Mucosa of descending colon (tissue), 3 donors: Measurements from ENCODE around the gene EFCAB6. TPM values are rescaled to one million over a fixed set of nuclear protein-coding genes. Genes with fewer than 3 reads are reported as not detected.

Source experiments
- ATAC-seq: fragments of 200-7000 bp; cut with Tn5 transposase; one replicate; pipeline ENCODE4 v1.9.1; 2020; ENCODE audit warnings: mild to moderate bottlenecking, moderate library complexity
- DNase-seq, 3 donors: peaks; one replicate each; pipeline ENCODE4 v3.0.0-alpha.2; 2020
- H3K36me3 ChIP-seq: fragments of 200-600 bp; one replicate; pipeline ENCODE4 v1.8.0; 2021; ENCODE audit warnings: low read depth, mild to moderate bottlenecking
- H3K4me1 ChIP-seq: fragments of 200-600 bp; one replicate; pipeline ENCODE4 v1.8.0; 2021; ENCODE audit warnings: low read depth, mild to moderate bottlenecking
- H3K4me3 ChIP-seq: fragments of 200-600 bp; one replicate; pipeline ENCODE4 v1.8.0; 2021; ENCODE audit warnings: mild to moderate bottlenecking
- H3K9me3 ChIP-seq: fragments of 200-600 bp; one replicate; pipeline ENCODE4 v1.8.0; 2021; ENCODE audit warnings: mild to moderate bottlenecking
- CTCF ChIP-seq: fragments of 200-600 bp; IDR thresholded peaks from one replicate; pipeline ENCODE4 v1.8.0; 2022; ENCODE audit warnings: antibody characterized with exemption, mild to moderate bottlenecking
- intact Hi-C, 2 donors: fragments of 100-400 bp; cut with DNase I in 1 of 2; cut with micrococcal nuclease in 1 of 2; formaldehyde crosslinking; loops; one replicate each; pipeline versions ENCODE4 v1.11.0 to v1.11.1; 2022; cut with DNase I, micrococcal nuclease
- total RNA-seq, 3 donors: library from RNA; stranded (reverse); fragmentation: NEBNext Ultra II Directional in 2 of 3; extraction: Animal tissue kit (Norgen Biotek cat#: 25700) in 2 of 3; gene quantifications; one replicate each; pipeline versions ENCODE4 v1.2.1 to v1.2.4, GENCODE V29; 2021 to 2023
- donor health status: DM: no; HTN: no; CAD: no; lungs with moderate emphysema.
- donor health status: DM: no; HTN: no; CAD: no.
- donor health status: DM: no; HTN: yes; CAD: no.

The EFCAB6 gene
- total RNA-seq, 3 donors from 2014 or later = 1.1 to 1.8 (median 1.7) TPM

GRCh38 chr22:43827926-43828724 is 16.0 kb upstream of the EFCAB6 start:
- intact Hi-C loops = no loop called here
- no peak for DNase-seq
- Histone ChIP-seq H3K36me3 (no peaks in the 10 kb centered on the region), H3K9me3 (no peaks in the 10 kb centered on the region), H3K4me1 (no peaks in the 10 kb centered on the region), H3K4me3 (no peak overlapping the region)
- no peak for ATAC-seq
- TF ChIP-seq CTCF = no peak

GRCh38 chr22:43827003-43827735 is 15.1 kb upstream of the EFCAB6 start:
- ATAC-seq (no peak), DNase-seq (no peak)
- no peak overlapping the region for H3K4me3 ChIP-seq
- no peak for TF ChIP-seq CTCF
- H3K9me3 ChIP-seq = no peaks in the 10 kb centered on the region
- no peaks in the 10 kb centered on the region for H3K36me3 ChIP-seq
- no peaks in the 10 kb centered on the region for H3K4me1 ChIP-seq
- intact Hi-C loops = no loop called here

GRCh38 chr22:43826142-43827002 is 14.3 kb upstream of the EFCAB6 start:
- DNase-seq = peak in 1 of 3 donors; percentile 24
- Histone ChIP-seq H3K4me3 (no peak overlapping the region), H3K9me3 (no peaks in the 10 kb centered on the region), H3K4me1 (no peaks in the 10 kb centered on the region), H3K36me3 (no peaks in the 10 kb centered on the region)
- no peak for TF ChIP-seq CTCF
- ATAC-seq = peak; percentile 28
- intact Hi-C loops = no loop called here

- ATAC-seq (no peak), DNase-seq (no peak)
- no peak for TF ChIP-seq CTCF
- Histone ChIP-seq H3K9me3 (no peaks in the 10 kb centered on the region), H3K36me3 (no peaks in the 10 kb centered on the region), H3K4me3 (no peak overlapping the region), H3K4me1 (no peaks in the 10 kb centered on the region)
- intact Hi-C loops = no loop called here
Observed at GRCh38 chr22:43825651-43826050, 13.5 kb upstream of the EFCAB6 start.

GRCh38 chr22:43824724-43825420 is 12.8 kb upstream of the EFCAB6 start:
- DNase-seq = no peak
- Histone ChIP-seq H3K4me3 (no peak overlapping the region), H3K9me3 (no peaks in the 10 kb centered on the region), H3K36me3 (no peaks in the 10 kb centered on the region), H3K4me1 (no peaks in the 10 kb centered on the region)
- no peak for TF ChIP-seq CTCF
- intact Hi-C loops = no loop called here
- no peak for ATAC-seq
